Esophagus muscularis mucosa (tissue), 4 donors: ENCODE measurements around the gene SEPTIN6. TPM values are rescaled to one million over a fixed set of nuclear protein-coding genes. Genes with fewer than 3 reads are reported as not detected.

Experiments
- DNase-seq: peaks from one replicate; pipeline ENCODE4 v3.0.0-alpha.2; 2017; ENCODE audit errors: extremely low spot score
- H3K27ac ChIP-seq, 4 donors: fragments of 200-600 bp; sonication (generic); replicated peaks in 1 of 4; 1 replicate in 3 of 4; 2 replicates in 1 of 4; pipeline ENCODE4 v1.5.1; 2016 to 2019; ENCODE audit warnings: mild to moderate bottlenecking in 1 of 4
- H3K27me3 ChIP-seq, 4 donors: fragments of 200-600 bp; sonication (generic); one replicate each; pipeline versions ENCODE4 v1.5.1 to v1.6.0; 2016 to 2019
- H3K36me3 ChIP-seq, 4 donors: fragments of 200-600 bp; sonication (generic); one replicate each; pipeline ENCODE4 v1.5.1; 2016 to 2019
- H3K4me1 ChIP-seq, 4 donors: fragments of 200-600 bp; sonication (generic); one replicate each; pipeline ENCODE4 v1.5.1; 2016 to 2019
- H3K4me3 ChIP-seq, 4 donors: fragments of 200-600 bp; sonication (generic); 1 replicate in 2 of 4; 2 replicates in 2 of 4; pipeline ENCODE4 v1.5.1; 2016 to 2019; ENCODE audit warnings: mild to moderate bottlenecking in 4 of 4, moderate library complexity in 1 of 4
- H3K9me3 ChIP-seq, 4 donors: fragments of 200-600 bp; sonication (generic); 1 replicate in 3 of 4; 2 replicates in 1 of 4; pipeline ENCODE4 v1.5.1; 2016 to 2019
- EP300 ChIP-seq: sonication (generic); formaldehyde crosslinking; IDR thresholded peaks from one replicate; pipeline ENCODE4 v1.6.1; 2017; ENCODE audit warnings: antibody characterized with exemption
- POLR2A ChIP-seq: fragments of 450-650 bp; IDR thresholded peaks from one replicate; pipeline ENCODE4 v1.6.1; 2017; ENCODE audit warnings: antibody characterized with exemption, moderate library complexity, mild to moderate bottlenecking, low read depth
- POLR2AphosphoS5 ChIP-seq, 2 donors: sonication (generic); formaldehyde crosslinking; IDR thresholded peaks; one replicate each; pipeline ENCODE4 v1.6.1; 2017; ENCODE audit warnings: antibody characterized with exemption in 2 of 2
- WGBS: methylation state at CpG from one replicate; pipeline ENCODE4 v1.1.5; 2018; 5-methylcytosine and 5-hydroxymethylcytosine counted together
- intact Hi-C: fragments of 100-400 bp; cut with DNase I; formaldehyde crosslinking; loops from one replicate; pipeline ENCODE4 v1.15.1; 2023
- total RNA-seq, 4 donors: library from RNA; depleted of rRNA; stranded (reverse); fragments of >200 nt; gene quantifications; one replicate each; pipeline versions ENCODE4 v1.1.0 to v1.2.1, GENCODE V29; 2016
- TF ChIP-seq, protein P1 (sequence below), 3 experiments: fragments of 200-600 bp in 2 of 3; fragments of 450-650 bp in 1 of 3; sonication (generic) in 2 of 3; IDR thresholded peaks; one replicate each; pipeline ENCODE4 v1.5.1; 2017 to 2019; ENCODE audit warnings: antibody characterized with exemption in 3 of 3, mild to moderate bottlenecking in 2 of 3, moderate library complexity in 1 of 3

The SEPTIN6 gene
- 10 to 100 TPM; 51.5 to 67.2 (median 60.5) TPM for total RNA-seq

DNA sequence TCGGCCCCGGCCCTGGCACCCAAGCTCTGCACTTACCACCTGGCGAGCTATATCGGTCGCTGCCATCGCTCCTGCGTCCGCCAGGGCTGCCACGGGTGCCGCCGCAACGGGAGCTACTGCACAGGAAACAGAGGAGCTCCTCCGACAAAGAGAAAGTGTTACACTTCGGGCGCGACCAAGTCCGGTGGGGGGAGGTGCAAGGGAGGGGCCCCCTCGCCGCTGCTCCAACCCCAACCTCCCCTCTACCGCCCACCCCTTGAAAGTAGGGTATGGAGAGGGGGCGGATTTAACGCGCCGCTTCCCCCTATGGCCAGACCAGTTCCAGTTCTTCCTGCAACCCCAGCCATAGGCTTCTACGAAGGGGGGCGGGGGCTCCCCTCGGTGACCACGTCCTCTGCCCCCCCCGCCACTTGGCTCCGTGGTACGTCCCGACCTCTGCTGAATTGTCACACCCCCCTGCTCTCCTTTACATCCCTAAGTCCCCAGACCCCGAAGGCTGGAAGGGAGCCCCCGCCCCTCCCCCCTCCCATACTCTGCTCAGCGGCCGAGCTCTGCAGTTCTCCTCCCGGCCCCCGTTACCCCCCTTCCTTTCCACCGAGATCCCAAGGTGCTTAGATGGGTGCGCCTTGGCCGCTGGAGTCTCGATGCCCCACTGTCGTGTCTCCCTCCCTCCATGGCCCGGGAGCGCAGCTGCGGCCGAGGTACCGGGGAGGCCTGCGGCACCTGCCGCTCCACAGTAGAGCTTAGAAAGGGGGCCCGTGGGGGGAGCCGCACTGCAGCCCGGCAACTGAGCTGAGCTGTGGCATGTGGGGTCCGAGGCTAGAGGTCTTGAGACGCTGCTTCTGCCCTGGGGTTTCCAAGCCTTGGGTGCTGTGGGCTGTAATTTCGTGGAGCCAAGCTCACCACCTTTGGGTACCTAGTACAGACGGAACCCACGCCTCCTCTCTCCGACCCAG is at the start of gene SEPTIN6:
SEPTIN6 (minus strand) TSS at position 129 of the 956 bp plus-strand sequence; CDS start at position 66, 63 bp downstream.
- no peaks in the 10 kb centered on the region for H3K9me3 ChIP-seq
- peaks cover 0 to 5% (median 0%) of the 10 kb centered on the region in 4 donors for H3K27me3 ChIP-seq
- TF ChIP-seq, protein P1, sequence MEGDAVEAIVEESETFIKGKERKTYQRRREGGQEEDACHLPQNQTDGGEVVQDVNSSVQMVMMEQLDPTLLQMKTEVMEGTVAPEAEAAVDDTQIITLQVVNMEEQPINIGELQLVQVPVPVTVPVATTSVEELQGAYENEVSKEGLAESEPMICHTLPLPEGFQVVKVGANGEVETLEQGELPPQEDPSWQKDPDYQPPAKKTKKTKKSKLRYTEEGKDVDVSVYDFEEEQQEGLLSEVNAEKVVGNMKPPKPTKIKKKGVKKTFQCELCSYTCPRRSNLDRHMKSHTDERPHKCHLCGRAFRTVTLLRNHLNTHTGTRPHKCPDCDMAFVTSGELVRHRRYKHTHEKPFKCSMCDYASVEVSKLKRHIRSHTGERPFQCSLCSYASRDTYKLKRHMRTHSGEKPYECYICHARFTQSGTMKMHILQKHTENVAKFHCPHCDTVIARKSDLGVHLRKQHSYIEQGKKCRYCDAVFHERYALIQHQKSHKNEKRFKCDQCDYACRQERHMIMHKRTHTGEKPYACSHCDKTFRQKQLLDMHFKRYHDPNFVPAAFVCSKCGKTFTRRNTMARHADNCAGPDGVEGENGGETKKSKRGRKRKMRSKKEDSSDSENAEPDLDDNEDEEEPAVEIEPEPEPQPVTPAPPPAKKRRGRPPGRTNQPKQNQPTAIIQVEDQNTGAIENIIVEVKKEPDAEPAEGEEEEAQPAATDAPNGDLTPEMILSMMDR (IDR thresholded peaks at IDR 0.05) = peak in 1 of 3 experiments; percentile 17
- peak; percentile 72 to 88 for TF ChIP-seq POLR2AphosphoS5 (IDR thresholded peaks at IDR 0.05)
- TF ChIP-seq EP300 = no peak
- peak; percentile 35 for TF ChIP-seq POLR2A
- H3K4me3 ChIP-seq = peak within 1 kb of the TSS; percentile 68 to 81 (median 72)
- no peaks in the 10 kb centered on the region for H3K36me3 ChIP-seq
- DNase-seq = no peak
- intact Hi-C loops = loop anchor here (5.0 kb wide), 1 partner anchor 41 kb away; no protein-coding TSS in a partner anchor
- WGBS = 31% methylated on average over 26 of the region's 59 CpGs
- H3K4me1 ChIP-seq = peaks cover 0 to 27% (median 25%) of the 10 kb centered on the region in 4 donors
- peak within 1 kb of the TSS; percentile 84 to 89 (median 88) for H3K27ac ChIP-seq

DNA sequence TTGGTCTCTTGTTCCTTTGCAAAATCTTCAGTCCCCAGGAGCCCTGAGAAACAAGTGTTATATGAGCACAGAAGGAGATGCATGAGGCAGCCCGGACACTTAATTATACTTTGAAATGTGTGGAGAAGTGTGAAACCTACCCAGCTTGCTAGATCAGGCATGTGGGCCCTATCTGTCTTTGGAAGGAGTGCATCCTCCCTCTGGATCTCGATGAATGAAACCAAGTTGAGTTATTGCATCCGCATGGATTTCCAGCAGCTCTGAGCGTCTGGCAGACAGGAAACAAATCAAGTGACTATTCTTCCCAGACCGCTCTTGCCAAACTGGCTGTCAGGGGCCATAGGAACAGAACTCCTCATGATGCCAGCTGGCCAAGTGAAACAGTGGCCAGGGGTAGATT is 45.8 kb upstream of the SEPTIN6 start:
- TF ChIP-seq, protein P1 (IDR thresholded peaks at IDR 0.05) = no peak
- no peak for TF ChIP-seq EP300
- no peak for TF ChIP-seq POLR2A
- TF ChIP-seq POLR2AphosphoS5 (IDR thresholded peaks at IDR 0.05) = no peak
- no peak for DNase-seq
- intact Hi-C loops = no loop called here
- no peaks in the 10 kb centered on the region for H3K36me3 ChIP-seq
- H3K9me3 ChIP-seq = no peaks in the 10 kb centered on the region
- H3K27me3 ChIP-seq = no peaks in the 10 kb centered on the region
- H3K4me1 ChIP-seq = peaks cover 0 to 11% (median 9%) of the 10 kb centered on the region in 4 donors
- WGBS = 80% methylated on average over 5 of the region's 5 CpGs
- no peak overlapping the region for H3K4me3 ChIP-seq
- H3K27ac ChIP-seq = no peak overlapping the region

DNA sequence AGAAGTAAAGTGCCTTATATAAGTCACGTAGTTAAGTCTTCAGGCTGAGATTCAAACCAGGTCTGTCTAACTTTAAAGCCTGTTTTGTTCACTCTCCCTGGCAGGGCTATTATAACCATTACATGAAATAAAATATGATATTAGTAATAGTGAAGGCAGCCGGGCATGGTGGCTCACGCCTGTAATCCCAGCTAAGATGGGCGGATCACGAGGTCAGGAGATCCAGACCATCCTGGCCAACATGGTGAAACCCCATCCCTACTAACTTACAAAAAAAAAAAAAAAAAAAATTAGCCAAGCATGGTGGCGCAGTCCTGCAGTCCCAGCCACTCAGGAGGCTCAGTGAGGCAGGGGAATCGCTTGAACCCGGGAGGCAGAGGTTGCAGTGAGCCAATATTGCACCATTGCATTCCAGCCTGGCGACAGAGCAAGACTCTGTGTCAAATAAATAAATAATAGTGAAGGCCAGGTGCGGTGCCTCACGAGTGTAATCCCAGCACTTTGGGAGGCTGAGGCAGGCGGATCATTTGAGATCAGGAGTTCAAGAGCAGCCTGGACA is 43.3 kb upstream of the SEPTIN6 start:
- intact Hi-C loops = no loop called here
- Histone ChIP-seq H3K9me3 (no peaks in the 10 kb centered on the region), H3K4me1 (peaks cover 0 to 11% (median 9%) of the 10 kb centered on the region in 4 donors), H3K27me3 (no peaks in the 10 kb centered on the region), H3K27ac (no peak overlapping the region), H3K36me3 (no peaks in the 10 kb centered on the region), H3K4me3 (no peak overlapping the region)
- no peak for DNase-seq
- TF ChIP-seq, protein P1 (IDR thresholded peaks at IDR 0.05) = no peak
- TF ChIP-seq POLR2A = no peak
- TF ChIP-seq POLR2AphosphoS5 (IDR thresholded peaks at IDR 0.05) = no peak
- no peak for TF ChIP-seq EP300
- WGBS = 75% methylated on average over 12 of the region's 12 CpGs

DNA sequence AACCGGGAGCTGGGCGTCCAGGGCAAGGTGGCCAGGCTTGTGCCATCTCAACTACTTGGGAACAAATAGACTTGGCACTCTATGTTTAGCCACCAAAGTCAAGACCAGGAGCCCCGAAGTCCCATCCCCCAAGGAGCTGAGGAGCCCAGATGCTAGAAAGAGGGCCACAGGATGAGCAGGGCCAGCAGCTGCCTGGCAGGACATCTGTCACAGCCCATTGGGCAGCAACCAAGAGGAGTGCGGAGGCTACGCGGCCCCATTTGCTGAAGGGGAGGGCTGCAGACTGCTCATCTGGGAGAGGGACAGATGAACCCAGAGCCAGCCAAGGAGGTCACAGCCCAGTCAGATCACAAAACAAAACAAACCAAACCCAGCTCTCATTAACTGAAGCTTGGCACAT is 42.5 kb upstream of the SEPTIN6 start:
- 100% methylated on average over 2 of the region's 6 CpGs for WGBS
- no peak for DNase-seq
- peaks cover 0 to 11% (median 9%) of the 10 kb centered on the region in 4 donors for H3K4me1 ChIP-seq
- intact Hi-C loops = no loop called here
- no peaks in the 10 kb centered on the region for H3K36me3 ChIP-seq
- no peak overlapping the region for H3K27ac ChIP-seq
- no peak for TF ChIP-seq POLR2AphosphoS5 (IDR thresholded peaks at IDR 0.05)
- TF ChIP-seq POLR2A = no peak
- TF ChIP-seq, protein P1 (IDR thresholded peaks at IDR 0.05) = no peak
- TF ChIP-seq EP300 = no peak
- no peak overlapping the region for H3K4me3 ChIP-seq
- H3K9me3 ChIP-seq = no peaks in the 10 kb centered on the region
- H3K27me3 ChIP-seq = no peaks in the 10 kb centered on the region
